GM23338 (cell line): ENCODE data around the gene CFAP65. TPM values are rescaled to one million over a fixed set of nuclear protein-coding genes. Genes with fewer than 3 reads are reported as not detected.

Experiments used
- ATAC-seq: fragments of 200-7000 bp; cut with Tn5 transposase; 3 replicates; pipeline ENCODE4 v1.9.1; 2020
- DNase-seq: peaks from one replicate; pipeline ENCODE4 v3.0.0-alpha.2; 2015; ENCODE audit warnings: low spot score
- H2AFZ ChIP-seq: fragments of 200-600 bp; sonication (generic); 2 replicates; pipeline ENCODE4 v1.8.0; 2016; ENCODE audit warnings: antibody characterized with exemption, mild to moderate bottlenecking, moderate library complexity
- H3F3A ChIP-seq: fragments of 200-600 bp; sonication (generic); replicated peaks from 2 replicates; pipeline ENCODE4 v1.8.0; 2017; ENCODE audit warnings: antibody characterized with exemption, mixed run types, low read depth
- H3K27ac ChIP-seq: fragments of 200-600 bp; sonication (generic); 2 replicates; pipeline ENCODE4 v1.6.1; 2016; ENCODE audit warnings: low read depth
- H3K27me3 ChIP-seq: fragments of 200-600 bp; sonication (generic); 2 replicates; pipeline ENCODE4 v1.8.0; 2016; ENCODE audit warnings: mild to moderate bottlenecking, mixed run types, moderate library complexity; ENCODE audit not compliant: insufficient read depth
- H3K36me3 ChIP-seq: fragments of 200-600 bp; sonication (generic); 2 replicates; pipeline ENCODE4 v1.8.0; 2016; ENCODE audit warnings: mild to moderate bottlenecking; ENCODE audit not compliant: insufficient read depth
- H3K4me1 ChIP-seq: fragments of 200-600 bp; sonication (generic); 2 replicates; pipeline ENCODE4 v1.8.0; 2016; ENCODE audit warnings: mild to moderate bottlenecking, moderate library complexity; ENCODE audit not compliant: insufficient read depth
- H3K4me2 ChIP-seq: fragments of 200-600 bp; sonication (generic); 2 replicates; pipeline ENCODE4 v1.7.1; 2017; ENCODE audit warnings: mixed run types
- H3K4me3 ChIP-seq: fragments of 200-600 bp; sonication (generic); 2 replicates; pipeline ENCODE4 v1.6.1; 2016; ENCODE audit warnings: mixed run types
- H3K79me2 ChIP-seq: fragments of 200-600 bp; sonication (generic); replicated peaks from 2 replicates; pipeline ENCODE4 v1.8.0; 2017; ENCODE audit warnings: mild to moderate bottlenecking; ENCODE audit not compliant: insufficient read depth
- H3K9me2 ChIP-seq: fragments of 200-600 bp; sonication (generic); 2 replicates; pipeline ENCODE4 v1.8.0; 2017; ENCODE audit not compliant: insufficient read depth
- H4K20me1 ChIP-seq: fragments of 200-600 bp; sonication (generic); replicated peaks from 2 replicates; pipeline ENCODE4 v1.8.0; 2017; ENCODE audit warnings: mild to moderate bottlenecking; ENCODE audit not compliant: insufficient read depth
- H3K27ac Mint-ChIP-seq: 2 replicates; pipeline ENCODE4 v1.8.0; 2020; ENCODE audit warnings: inconsistent platforms, mild to moderate bottlenecking, moderate library complexity, mixed read lengths
- H3K27me3 Mint-ChIP-seq: 3 replicates; pipeline ENCODE4 v1.8.0; 2022; ENCODE audit warnings: low read depth, mild to moderate bottlenecking, moderate library complexity, mixed read lengths, inconsistent platforms; ENCODE audit not compliant: insufficient read depth, poor library complexity
- H3K36me3 Mint-ChIP-seq: 3 replicates; pipeline ENCODE4 v1.8.0; 2021; ENCODE audit warnings: low read depth, mild to moderate bottlenecking, inconsistent platforms, moderate library complexity, mixed read lengths
- H3K4me1 Mint-ChIP-seq: 3 replicates; pipeline ENCODE4 v1.8.0; 2020; ENCODE audit warnings: mild to moderate bottlenecking, inconsistent platforms, mixed read lengths
- H3K4me3 Mint-ChIP-seq: 3 replicates; pipeline ENCODE4 v1.8.0; 2021; ENCODE audit warnings: moderate library complexity, mild to moderate bottlenecking, inconsistent platforms, mixed read lengths
- H3K9me3 Mint-ChIP-seq: 3 replicates; pipeline ENCODE4 v1.8.0; 2020; ENCODE audit warnings: moderate library complexity, mild to moderate bottlenecking, inconsistent platforms, mixed read lengths
- CREB1 ChIP-seq: fragments of 250-450 bp; sonication (Bioruptor Pico); IDR thresholded peaks from 2 replicates; pipeline ENCODE4 v1.5.0; 2020; ENCODE audit warnings: low read depth, mild to moderate bottlenecking, moderate library complexity
- CTCF ChIP-seq, 2 experiments: fragments of 200-600 bp in 1 of 2; sonication (generic) in 1 of 2; conservative IDR thresholded peaks; 2 replicates each; pipeline versions ENCODE4 v1.5.1 to v1.6.1; 2016 to 2017; ENCODE audit warnings: antibody characterized with exemption in 2 of 2, low read depth in 2 of 2, mild to moderate bottlenecking in 2 of 2, moderate library complexity in 1 of 2
- ETS1 ChIP-seq: IDR thresholded peaks from 2 replicates; pipeline ENCODE4 v1.6.1; 2016; ENCODE audit warnings: antibody characterized with exemption
- EZH2phosphoT487 ChIP-seq: fragments of 200-600 bp; sonication (generic); IDR thresholded peaks from one replicate; pipeline ENCODE4 v1.8.1; 2018; ENCODE audit warnings: antibody characterized with exemption; ENCODE audit not compliant: unreplicated experiment
- JUNB ChIP-seq: IDR thresholded peaks from one replicate; pipeline ENCODE4 v1.6.1; 2016; ENCODE audit warnings: antibody characterized with exemption; ENCODE audit not compliant: unreplicated experiment
- NANOG ChIP-seq: IDR thresholded peaks from 2 replicates; pipeline ENCODE4 v1.6.1; 2016; ENCODE audit warnings: antibody characterized with exemption, borderline replicate concordance
- POLR2AphosphoS5 ChIP-seq: IDR thresholded peaks from 2 replicates; pipeline ENCODE4 v1.6.1; 2016; ENCODE audit warnings: antibody characterized with exemption, low read depth
- STAT1 ChIP-seq: IDR thresholded peaks from one replicate; pipeline ENCODE4 v1.6.1; 2016; ENCODE audit warnings: antibody characterized with exemption; ENCODE audit not compliant: unreplicated experiment
- ZNF114 ChIP-seq: fragments of 250-450 bp; sonication (Bioruptor Pico); IDR thresholded peaks from 2 replicates; pipeline ENCODE4 v1.5.0; 2020; ENCODE audit warnings: mild to moderate bottlenecking, moderate library complexity
- ZNF331 ChIP-seq: fragments of 250-450 bp; sonication (Bioruptor Pico); IDR thresholded peaks from 2 replicates; pipeline ENCODE4 v1.5.0; 2020; ENCODE audit warnings: low read depth, mild to moderate bottlenecking, moderate library complexity
- ZNF462 ChIP-seq: fragments of 250-450 bp; sonication (Bioruptor Pico); IDR thresholded peaks from 2 replicates; pipeline ENCODE4 v1.5.0; 2020; ENCODE audit warnings: mild to moderate bottlenecking, moderate library complexity
- polyA plus RNA-seq: library from polyadenylated mRNA; unstranded; fragments of >200 nt; fragmentation: Nextera tagmentation; extraction: Ambion mirVana; gene quantifications from 2 replicates; pipeline ENCODE4 v1.2.1, GENCODE V29; 2016
- total RNA-seq: library from RNA; depleted of rRNA; stranded (reverse); fragments of >200 nt; shearing (Covaris generic); gene quantifications from 2 replicates; pipeline ENCODE4 v1.2.3, GENCODE V29; 2014

CFAP65 gene
- total and polyA plus RNA-seq, 2 experiments from 2014 or later = 0.38 to 0.74 TPM

- H3F3A ChIP-seq = peaks cover 8% of the 10 kb centered on the region
- DNase-seq (no peak), ATAC-seq (no peak)
- no peaks in the 10 kb centered on the region; the same call in 2 of the 3 replicates for H3K36me3 Mint-ChIP-seq
- H3K27ac ChIP-seq = no peak overlapping the region
- peak overlapping the region; percentile 75 for H3K4me2 ChIP-seq
- peaks cover 49% of the 10 kb centered on the region for H3K27me3 Mint-ChIP-seq
- peak overlapping the region; percentile 82 for H3K4me3 Mint-ChIP-seq
- peaks cover 26% of the 10 kb centered on the region for H3K4me1 ChIP-seq
- H2AFZ ChIP-seq = peak overlapping the region; percentile 16
- no peaks in the 10 kb centered on the region; the same call in 1 of the 2 replicates for H4K20me1 ChIP-seq
- no peaks in the 10 kb centered on the region for H3K36me3 ChIP-seq
- TF ChIP-seq NANOG (no peak), ZNF462 (CRISPR knock-in tag) (no peak)
- H3K27ac Mint-ChIP-seq = peak overlapping the region; percentile 93
- no peaks in the 10 kb centered on the region for H3K9me3 Mint-ChIP-seq
- no peaks in the 10 kb centered on the region for H3K79me2 ChIP-seq
- H3K4me1 Mint-ChIP-seq = peaks cover 31% of the 10 kb centered on the region
- H3K27me3 ChIP-seq = peaks cover 71% of the 10 kb centered on the region
- H3K4me3 ChIP-seq = peak overlapping the region; percentile 71
- H3K9me2 ChIP-seq = no peaks in the 10 kb centered on the region
Measured at GRCh38 chr2:218963601-218964000, 77.7 kb downstream of the CFAP65 start.

GRCh38 chr2:218962859-218963492, 78.3 kb downstream of the CFAP65 start:
- no peaks in the 10 kb centered on the region; the same call in 1 of the 2 replicates for H4K20me1 ChIP-seq
- Mint-ChIP-seq H3K27ac (peak overlapping the region; percentile 93), H3K27me3 (peaks cover 54% of the 10 kb centered on the region), H3K9me3 (no peaks in the 10 kb centered on the region), H3K4me3 (peak overlapping the region; percentile 82), H3K4me1 (peaks cover 32% of the 10 kb centered on the region), H3K36me3 (no peaks in the 10 kb centered on the region; the same call in 2 of the 3 replicates)
- no peaks in the 10 kb centered on the region for H3K36me3 ChIP-seq
- H3K4me2 ChIP-seq = peak overlapping the region; percentile 84
- H3K9me2 ChIP-seq = no peaks in the 10 kb centered on the region
- DNase-seq = peak; percentile 98
- H3K4me3 ChIP-seq = peak overlapping the region; percentile 71
- no peaks in the 10 kb centered on the region for H3K79me2 ChIP-seq
- peaks cover 26% of the 10 kb centered on the region for H3K4me1 ChIP-seq
- H3F3A ChIP-seq = peaks cover 8% of the 10 kb centered on the region
- ATAC-seq = peak; percentile 77
- H3K27ac ChIP-seq = no peak overlapping the region
- no peak overlapping the region for H2AFZ ChIP-seq
- H3K27me3 ChIP-seq = peaks cover 72% of the 10 kb centered on the region
- TF ChIP-seq ETS1 (peak; percentile 59), CTCF (conservative IDR thresholded peaks at IDR 0.05; ENCODE audit: low read depth in 2 of 2) (no peak), STAT1 (no peak), POLR2AphosphoS5 (no peak), EZH2phosphoT487 (no peak), NANOG (no peak), ZNF114 (CRISPR knock-in tag) (peak; percentile 90), JUNB (no peak), ZNF331 (no peak), CREB1 (peak; percentile 59)
